Measurements from ENCODE around the gene TRMU.

GRCh38 chr22:46317646-46318045 lies 17.9 kb upstream of the TRMU start:
- TF ChIP-seq ATF3 (IDR thresholded peaks at IDR 0.05) (no peak), YY1 (IDR thresholded peaks at IDR 0.05) (no peak), CTCF (IDR thresholded peaks at IDR 0.05; ENCODE audit: low read depth, low read length, missing input control) (no peak), EGR1 (IDR thresholded peaks at IDR 0.05; ENCODE audit: low read depth in 2 of 2) (no peak), JUND (IDR thresholded peaks at IDR 0.05) (no peak), RAD21 (IDR thresholded peaks at IDR 0.05) (no peak), TAF1 (conservative IDR thresholded peaks at IDR 0.05) (no peak), GABPA (IDR thresholded peaks at IDR 0.05 in 1 of 2, conservative IDR thresholded peaks at IDR 0.05 in 1 of 2) (no peak), SP1 (IDR thresholded peaks at IDR 0.05) (no peak), FOXA2 (IDR thresholded peaks at IDR 0.05) (no peak), NR2F2 (IDR thresholded peaks at IDR 0.05) (no peak), HNF4A (conservative IDR thresholded peaks at IDR 0.05) (no peak)
- TF ChIP-seq, protein P1, sequence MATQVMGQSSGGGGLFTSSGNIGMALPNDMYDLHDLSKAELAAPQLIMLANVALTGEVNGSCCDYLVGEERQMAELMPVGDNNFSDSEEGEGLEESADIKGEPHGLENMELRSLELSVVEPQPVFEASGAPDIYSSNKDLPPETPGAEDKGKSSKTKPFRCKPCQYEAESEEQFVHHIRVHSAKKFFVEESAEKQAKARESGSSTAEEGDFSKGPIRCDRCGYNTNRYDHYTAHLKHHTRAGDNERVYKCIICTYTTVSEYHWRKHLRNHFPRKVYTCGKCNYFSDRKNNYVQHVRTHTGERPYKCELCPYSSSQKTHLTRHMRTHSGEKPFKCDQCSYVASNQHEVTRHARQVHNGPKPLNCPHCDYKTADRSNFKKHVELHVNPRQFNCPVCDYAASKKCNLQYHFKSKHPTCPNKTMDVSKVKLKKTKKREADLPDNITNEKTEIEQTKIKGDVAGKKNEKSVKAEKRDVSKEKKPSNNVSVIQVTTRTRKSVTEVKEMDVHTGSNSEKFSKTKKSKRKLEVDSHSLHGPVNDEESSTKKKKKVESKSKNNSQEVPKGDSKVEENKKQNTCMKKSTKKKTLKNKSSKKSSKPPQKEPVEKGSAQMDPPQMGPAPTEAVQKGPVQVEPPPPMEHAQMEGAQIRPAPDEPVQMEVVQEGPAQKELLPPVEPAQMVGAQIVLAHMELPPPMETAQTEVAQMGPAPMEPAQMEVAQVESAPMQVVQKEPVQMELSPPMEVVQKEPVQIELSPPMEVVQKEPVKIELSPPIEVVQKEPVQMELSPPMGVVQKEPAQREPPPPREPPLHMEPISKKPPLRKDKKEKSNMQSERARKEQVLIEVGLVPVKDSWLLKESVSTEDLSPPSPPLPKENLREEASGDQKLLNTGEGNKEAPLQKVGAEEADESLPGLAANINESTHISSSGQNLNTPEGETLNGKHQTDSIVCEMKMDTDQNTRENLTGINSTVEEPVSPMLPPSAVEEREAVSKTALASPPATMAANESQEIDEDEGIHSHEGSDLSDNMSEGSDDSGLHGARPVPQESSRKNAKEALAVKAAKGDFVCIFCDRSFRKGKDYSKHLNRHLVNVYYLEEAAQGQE (IDR thresholded peaks at IDR 0.05): no peak
- TF ChIP-seq, protein P2, sequence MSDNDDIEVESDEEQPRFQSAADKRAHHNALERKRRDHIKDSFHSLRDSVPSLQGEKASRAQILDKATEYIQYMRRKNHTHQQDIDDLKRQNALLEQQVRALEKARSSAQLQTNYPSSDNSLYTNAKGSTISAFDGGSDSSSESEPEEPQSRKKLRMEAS (IDR thresholded peaks at IDR 0.05): no peak

All from liver (tissue), 3 donors.